IMR-90 (cell line): Measurements from ENCODE around the gene SPRR2G. TPM values are rescaled to one million over a fixed set of nuclear protein-coding genes. Genes with fewer than 3 reads are reported as not detected.

Source experiments
- ATAC-seq: fragments of 200-7000 bp; cut with Tn5 transposase; 2 replicates; pipeline ENCODE4 v1.9.1; 2020; ENCODE audit warnings: low read depth, mild to moderate bottlenecking, moderate library complexity
- BruUV-seq: library from RNA; stranded (reverse); fragments of 400-500 nt; replicated peaks from 2 replicates; lab custom pipeline; 2021; lab: Mats Ljungman, UMichigan
- CTCF ChIA-PET: fragments of 300-600 bp; formaldehyde crosslinking; extraction: SDS; loops from one replicate; lab custom pipeline; 2021; ENCODE audit warnings: antibody characterized with exemption; lab: Yijun Ruan, JAX
- POLR2A ChIA-PET: fragments of 300-600 bp; sonication (Branson Sonifier 250); formaldehyde crosslinking; loops from one replicate; lab custom pipeline; 2022; ENCODE audit warnings: antibody characterized with exemption; ENCODE audit not compliant: unreplicated experiment; lab: Charles Lee
- DNase-seq: peaks from one replicate; pipeline ENCODE4 v3.0.0; 2013
- H2AFZ ChIP-seq: replicated peaks from 2 replicates; pipeline ENCODE3; 2013; ENCODE audit warnings: low read length, mild to moderate bottlenecking; ENCODE audit not compliant: poor library complexity
- H2AK5ac ChIP-seq: 2 replicates; pipeline ENCODE4 v1.6.1; 2013; ENCODE audit warnings: low read depth, low read length, inconsistent platforms
- H2AK9ac ChIP-seq: replicated peaks from 2 replicates; pipeline ENCODE3; 2013; ENCODE audit warnings: mild to moderate bottlenecking, low read depth, low read length, moderate library complexity; ENCODE audit not compliant: poor library complexity
- H2BK120ac ChIP-seq: 2 replicates; pipeline ENCODE4 v1.6.1; 2013; ENCODE audit warnings: low read depth, low read length, inconsistent platforms
- H2BK15ac ChIP-seq: 3 replicates; pipeline ENCODE4 v1.6.1; 2013; ENCODE audit warnings: low read depth, low read length, inconsistent platforms
- H2BK20ac ChIP-seq: 2 replicates; pipeline ENCODE4 v1.6.1; 2013; ENCODE audit warnings: low read depth, mild to moderate bottlenecking, inconsistent platforms, low read length, moderate library complexity
- H2BK5ac ChIP-seq: 2 replicates; pipeline ENCODE4 v1.6.1; 2013; ENCODE audit warnings: mild to moderate bottlenecking, low read depth, low read length, inconsistent platforms; ENCODE audit not compliant: poor library complexity, severe bottlenecking
- H3K14ac ChIP-seq: replicated peaks from 2 replicates; pipeline ENCODE4 v1.6.1; 2013; ENCODE audit warnings: low read depth, low read length, inconsistent platforms
- H3K18ac ChIP-seq: 2 replicates; pipeline ENCODE4 v1.6.1; 2013; ENCODE audit warnings: low read depth, low read length, control low read depth
- H3K23ac ChIP-seq: 2 replicates; pipeline ENCODE4 v1.6.1; 2013; ENCODE audit warnings: low read depth, low read length, inconsistent platforms
- H3K27ac ChIP-seq: 2 replicates; pipeline ENCODE4 v1.5.1; 2013; ENCODE audit warnings: mild to moderate bottlenecking, control low read depth, low read length; ENCODE audit not compliant: insufficient read depth
- H3K27me3 ChIP-seq: 2 replicates; pipeline ENCODE4 v1.6.1; 2013; ENCODE audit warnings: low read length; ENCODE audit not compliant: control insufficient read depth, insufficient read depth
- H3K36me3 ChIP-seq: 2 replicates; pipeline ENCODE4 v1.6.1; 2013; ENCODE audit warnings: low read length, mixed read lengths; ENCODE audit not compliant: control insufficient read depth, insufficient read depth
- H3K4ac ChIP-seq: 2 replicates; pipeline ENCODE4 v1.6.1; 2013; ENCODE audit warnings: low read depth, low read length, inconsistent platforms
- H3K4me1 ChIP-seq: 2 replicates; pipeline ENCODE4 v1.6.1; 2013; ENCODE audit warnings: low read length, mixed read lengths; ENCODE audit not compliant: control insufficient read depth, insufficient read depth
- H3K4me2 ChIP-seq: 2 replicates; pipeline ENCODE4 v1.6.1; 2013; ENCODE audit warnings: low read depth, mild to moderate bottlenecking, control low read depth, low read length, moderate library complexity
- H3K4me3 ChIP-seq: 2 replicates; pipeline ENCODE4 v1.5.1; 2013; ENCODE audit warnings: low read depth, mild to moderate bottlenecking, control low read depth, low read length, moderate library complexity; ENCODE audit not compliant: insufficient read depth
- H3K56ac ChIP-seq: 2 replicates; pipeline ENCODE4 v1.6.1; 2013; ENCODE audit warnings: low read length, inconsistent platforms; ENCODE audit not compliant: insufficient read depth; ENCODE audit errors: extremely low read depth
- H3K79me1 ChIP-seq, 2 experiments: 2 replicates each; pipeline ENCODE4 v1.6.1; 2013; ENCODE audit warnings: low read length in 2 of 2, inconsistent platforms in 1 of 2, low read depth in 1 of 2
- H3K9ac ChIP-seq: 2 replicates; pipeline ENCODE4 v1.6.1; 2013; ENCODE audit warnings: low read depth, low read length, control low read depth
- H3K9me1 ChIP-seq: 2 replicates; pipeline ENCODE4 v1.6.1; 2013; ENCODE audit warnings: low read length, inconsistent platforms; ENCODE audit not compliant: insufficient read depth
- H3K9me3 ChIP-seq: 2 replicates; pipeline ENCODE4 v1.6.1; 2013; ENCODE audit warnings: low read length; ENCODE audit not compliant: control insufficient read depth, insufficient read depth
- H4K20me1 ChIP-seq: 2 replicates; pipeline ENCODE4 v1.6.1; 2013; ENCODE audit warnings: low read length, inconsistent platforms; ENCODE audit not compliant: insufficient read depth
- H4K5ac ChIP-seq: 2 replicates; pipeline ENCODE4 v1.6.1; 2013; ENCODE audit warnings: mild to moderate bottlenecking, low read depth, low read length, control low read depth
- H4K8ac ChIP-seq, 2 experiments: 2 replicates each; pipeline ENCODE4 v1.6.1; 2013; ENCODE audit warnings: low read depth in 2 of 2, low read length in 2 of 2, control low read depth in 1 of 2, inconsistent platforms in 1 of 2
- H4K91ac ChIP-seq: 2 replicates; pipeline ENCODE4 v1.6.1; 2013; ENCODE audit warnings: low read depth, low read length, inconsistent platforms; ENCODE audit not compliant: insufficient read depth
- BHLHE40 ChIP-seq: fragments of 150-350 bp; IDR thresholded peaks from 2 replicates; pipeline ENCODE4 v1.6.1; 2016; ENCODE audit warnings: mild to moderate bottlenecking, low read depth, low read length
- CEBPB ChIP-seq: IDR thresholded peaks from 2 replicates; pipeline ENCODE4 v1.6.1; 2012; ENCODE audit warnings: low read depth, low read length, improper control_type of control experiment
- CHD1 ChIP-seq: IDR thresholded peaks from 2 replicates; pipeline ENCODE4 v1.6.1; 2012; ENCODE audit warnings: low read depth, low read length, improper control_type of control experiment
- FOS ChIP-seq: fragments of 150-350 bp; IDR thresholded peaks from 2 replicates; pipeline ENCODE4 v1.6.1; 2016; ENCODE audit warnings: low read depth, low read length
- MAFK ChIP-seq: IDR thresholded peaks from 2 replicates; pipeline ENCODE4 v1.6.1; 2012; ENCODE audit warnings: low read depth, low read length, improper control_type of control experiment
- MAZ ChIP-seq: IDR thresholded peaks from 2 replicates; pipeline ENCODE4 v1.6.1; 2012; ENCODE audit warnings: low read depth, mild to moderate bottlenecking, low read length, improper control_type of control experiment, moderate library complexity, borderline replicate concordance
- MXI1 ChIP-seq: IDR thresholded peaks from 2 replicates; pipeline ENCODE4 v1.6.1; 2012; ENCODE audit warnings: low read depth, mild to moderate bottlenecking, low read length, moderate library complexity, borderline replicate concordance
- NFE2L2 ChIP-seq: fragments of 150-350 bp; IDR thresholded peaks from 2 replicates; pipeline ENCODE4 v1.6.1; 2016; ENCODE audit warnings: low read depth, mild to moderate bottlenecking, low read length
- POLR2A ChIP-seq: IDR thresholded peaks from 2 replicates; pipeline ENCODE4 v1.6.1; 2012; ENCODE audit warnings: mild to moderate bottlenecking, low read depth, low read length
- RAD21 ChIP-seq: IDR thresholded peaks from 2 replicates; pipeline ENCODE4 v1.6.1; 2012; ENCODE audit warnings: low read length, improper control_type of control experiment
- RCOR1 ChIP-seq: IDR thresholded peaks from 2 replicates; pipeline ENCODE4 v1.6.1; 2012; ENCODE audit warnings: mild to moderate bottlenecking, low read length, improper control_type of control experiment; ENCODE audit not compliant: insufficient replicate concordance
- RFX5 ChIP-seq: IDR thresholded peaks from 2 replicates; pipeline ENCODE4 v1.8.0; 2012; ENCODE audit warnings: low read depth, mild to moderate bottlenecking, low read length, moderate library complexity
- SMC3 ChIP-seq: fragments of 150-350 bp; IDR thresholded peaks from 2 replicates; pipeline ENCODE4 v1.6.1; 2016; ENCODE audit warnings: low read depth, mild to moderate bottlenecking, antibody characterized with exemption, low read length, moderate library complexity
- WGBS, 2 experiments: methylation state at CpG; one replicate each; pipeline versions ENCODE4 v1.1.5 to v1.1.7; 2013; ENCODE audit warnings: missing lambda C conversion rate in 2 of 2; ENCODE audit not compliant: insufficient read length in 1 of 2; ENCODE audit errors: extremely low coverage in 2 of 2; 5-methylcytosine and 5-hydroxymethylcytosine counted together
- dilution Hi-C: fragments of 300-500 bp; cut with HindIII; formaldehyde crosslinking; loops from one replicate; pipeline ENCODE4 v1.14.3; 2018; ENCODE audit warnings: low sequenced_read_pairs; ENCODE audit not compliant: unreplicated experiment
- in situ Hi-C: fragments of 300-500 bp; cut with MboI; formaldehyde crosslinking; loops from 3 replicates; pipeline ENCODE4 v1.14.3; 2019; ENCODE audit warnings: low sequenced_read_pairs, inconsistent platforms, mixed read lengths
- intact Hi-C: fragments of 100-400 bp; cut with micrococcal nuclease; formaldehyde crosslinking; loops from 2 replicates; pipeline ENCODE4 v1.10.0; 2022
- polyA plus RNA-seq, 3 experiments: library from polyadenylated mRNA; depleted of rRNA; stranded (reverse); fragments of >200 nt; gene quantifications; 2 replicates each; pipeline ENCODE4 v1.2.3, GENCODE V29; 2012; ENCODE audit warnings: low replicate concordance in 1 of 3
- total RNA-seq: library from RNA; depleted of rRNA; stranded (reverse); fragments of >200 nt; gene quantifications from 2 replicates; pipeline ENCODE4 v1.2.3, GENCODE V29; 2012
- TF ChIP-seq, protein P1 (sequence below): fragments of 150-350 bp; IDR thresholded peaks from 2 replicates; pipeline ENCODE4 v1.6.1; 2017; ENCODE audit warnings: mild to moderate bottlenecking, antibody characterized with exemption, low read length, low read depth
- TF ChIP-seq, protein P2 (sequence below): conservative IDR thresholded peaks from 2 replicates; pipeline ENCODE4 v1.5.1; 2012; ENCODE audit warnings: mild to moderate bottlenecking, low read depth, low read length, improper control_type of control experiment
- TF ChIP-seq, protein P3 (sequence below): fragments of 150-350 bp; IDR thresholded peaks from 2 replicates; pipeline ENCODE4 v1.6.1; 2016; ENCODE audit warnings: low read depth, mild to moderate bottlenecking, low read length, moderate library complexity, borderline replicate concordance

SPRR2G gene
- total and polyA plus RNA-seq, 2 of the 4 experiments (the other 2 are of a cell fraction), result not detected

- Histone ChIP-seq H3K4ac (no peak overlapping the region), H3K4me1 (no peaks in the 10 kb centered on the region), H3K18ac (no peak overlapping the region), H4K91ac (no peak overlapping the region), H2AK9ac (no peak overlapping the region), H3K4me3 (no peak overlapping the region), H2AFZ (no peak overlapping the region), H3K4me2 (no peak overlapping the region), H3K23ac (no peak overlapping the region), H3K14ac (no peak overlapping the region), H3K9me3 (no peaks in the 10 kb centered on the region), H2AK5ac (no peak overlapping the region), H4K5ac (no peak overlapping the region), H3K79me1 (no peaks in the 10 kb centered on the region), H2BK15ac (no peak overlapping the region), H3K9me1 (no peaks in the 10 kb centered on the region), H3K27me3 (no peaks in the 10 kb centered on the region), H2BK5ac (no peak overlapping the region), H3K27ac (no peak overlapping the region), H4K20me1 (no peaks in the 10 kb centered on the region), H2BK120ac (no peak overlapping the region), H3K36me3 (no peaks in the 10 kb centered on the region), H3K9ac (no peak overlapping the region), H3K56ac (no peak overlapping the region), H2BK20ac (no peak overlapping the region), H4K8ac (no peak overlapping the region)
- TF ChIP-seq RFX5 (no peak), CEBPB (no peak), MAFK (no peak), BHLHE40 (no peak), CHD1 (no peak), RCOR1 (no peak), FOS (no peak), RAD21 (no peak), POLR2A (no peak), NFE2L2 (no peak), MXI1 (no peak), MAZ (no peak), SMC3 (no peak)
- TF ChIP-seq, protein P1, sequence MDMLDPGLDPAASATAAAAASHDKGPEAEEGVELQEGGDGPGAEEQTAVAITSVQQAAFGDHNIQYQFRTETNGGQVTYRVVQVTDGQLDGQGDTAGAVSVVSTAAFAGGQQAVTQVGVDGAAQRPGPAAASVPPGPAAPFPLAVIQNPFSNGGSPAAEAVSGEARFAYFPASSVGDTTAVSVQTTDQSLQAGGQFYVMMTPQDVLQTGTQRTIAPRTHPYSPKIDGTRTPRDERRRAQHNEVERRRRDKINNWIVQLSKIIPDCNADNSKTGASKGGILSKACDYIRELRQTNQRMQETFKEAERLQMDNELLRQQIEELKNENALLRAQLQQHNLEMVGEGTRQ, result no peak
- TF ChIP-seq, protein P2, sequence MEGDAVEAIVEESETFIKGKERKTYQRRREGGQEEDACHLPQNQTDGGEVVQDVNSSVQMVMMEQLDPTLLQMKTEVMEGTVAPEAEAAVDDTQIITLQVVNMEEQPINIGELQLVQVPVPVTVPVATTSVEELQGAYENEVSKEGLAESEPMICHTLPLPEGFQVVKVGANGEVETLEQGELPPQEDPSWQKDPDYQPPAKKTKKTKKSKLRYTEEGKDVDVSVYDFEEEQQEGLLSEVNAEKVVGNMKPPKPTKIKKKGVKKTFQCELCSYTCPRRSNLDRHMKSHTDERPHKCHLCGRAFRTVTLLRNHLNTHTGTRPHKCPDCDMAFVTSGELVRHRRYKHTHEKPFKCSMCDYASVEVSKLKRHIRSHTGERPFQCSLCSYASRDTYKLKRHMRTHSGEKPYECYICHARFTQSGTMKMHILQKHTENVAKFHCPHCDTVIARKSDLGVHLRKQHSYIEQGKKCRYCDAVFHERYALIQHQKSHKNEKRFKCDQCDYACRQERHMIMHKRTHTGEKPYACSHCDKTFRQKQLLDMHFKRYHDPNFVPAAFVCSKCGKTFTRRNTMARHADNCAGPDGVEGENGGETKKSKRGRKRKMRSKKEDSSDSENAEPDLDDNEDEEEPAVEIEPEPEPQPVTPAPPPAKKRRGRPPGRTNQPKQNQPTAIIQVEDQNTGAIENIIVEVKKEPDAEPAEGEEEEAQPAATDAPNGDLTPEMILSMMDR, result no peak
- TF ChIP-seq, protein P3, sequence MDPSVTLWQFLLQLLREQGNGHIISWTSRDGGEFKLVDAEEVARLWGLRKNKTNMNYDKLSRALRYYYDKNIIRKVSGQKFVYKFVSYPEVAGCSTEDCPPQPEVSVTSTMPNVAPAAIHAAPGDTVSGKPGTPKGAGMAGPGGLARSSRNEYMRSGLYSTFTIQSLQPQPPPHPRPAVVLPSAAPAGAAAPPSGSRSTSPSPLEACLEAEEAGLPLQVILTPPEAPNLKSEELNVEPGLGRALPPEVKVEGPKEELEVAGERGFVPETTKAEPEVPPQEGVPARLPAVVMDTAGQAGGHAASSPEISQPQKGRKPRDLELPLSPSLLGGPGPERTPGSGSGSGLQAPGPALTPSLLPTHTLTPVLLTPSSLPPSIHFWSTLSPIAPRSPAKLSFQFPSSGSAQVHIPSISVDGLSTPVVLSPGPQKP, result no peak
- WGBS, 2 experiments, result no CpG with 5 or more reads among the region's 3 CpGs
- in situ Hi-C loops (no loop called here), intact Hi-C loops (no loop called here), dilution Hi-C loops (no loop called here)
- POLR2A ChIA-PET, result no interaction called here
- CTCF ChIA-PET, result no interaction called here
- DNase-seq (no peak), ATAC-seq (no peak)
- no TSS peak for BruUV-seq
Observed at GRCh38 chr1:153122831-153123421, 27.8 kb downstream of the SPRR2G start.
